Measurements from ENCODE around the gene PDGFRB. TPM values are rescaled to one million over a fixed set of nuclear protein-coding genes. Genes with fewer than 3 reads are reported as not detected.

Gene PDGFRB
- total RNA-seq, 4 donors from 2014 or later = 20.2 to 56.3 (median 28.3) TPM

DNA sequence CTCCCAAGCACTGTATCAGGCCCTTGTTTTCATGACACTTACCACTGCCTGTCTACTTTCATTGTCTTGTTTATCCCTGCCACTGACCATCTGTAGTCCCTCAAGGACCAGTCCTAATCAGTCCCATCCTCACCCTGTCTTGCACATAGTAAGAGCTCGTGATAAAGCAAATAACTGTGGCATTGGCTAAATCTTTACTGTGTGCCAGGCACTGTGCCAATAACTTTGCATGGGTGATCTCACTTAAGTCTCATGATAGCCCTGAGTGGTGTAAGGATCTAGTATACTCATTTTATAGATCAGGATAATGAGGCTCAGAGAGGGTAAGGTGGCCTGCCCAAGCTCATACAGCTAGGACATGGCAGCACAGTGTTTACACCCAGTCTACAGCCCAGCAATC, 16.5 kb upstream of the PDGFRB start:
- TF ChIP-seq POLR2AphosphoS5 (IDR thresholded peaks at IDR 0.05) (no peak), POLR2A (IDR thresholded peaks at IDR 0.05) (no peak), EP300 (IDR thresholded peaks at IDR 0.05; ENCODE audit: low read depth) (no peak)
- TF ChIP-seq, protein P1, sequence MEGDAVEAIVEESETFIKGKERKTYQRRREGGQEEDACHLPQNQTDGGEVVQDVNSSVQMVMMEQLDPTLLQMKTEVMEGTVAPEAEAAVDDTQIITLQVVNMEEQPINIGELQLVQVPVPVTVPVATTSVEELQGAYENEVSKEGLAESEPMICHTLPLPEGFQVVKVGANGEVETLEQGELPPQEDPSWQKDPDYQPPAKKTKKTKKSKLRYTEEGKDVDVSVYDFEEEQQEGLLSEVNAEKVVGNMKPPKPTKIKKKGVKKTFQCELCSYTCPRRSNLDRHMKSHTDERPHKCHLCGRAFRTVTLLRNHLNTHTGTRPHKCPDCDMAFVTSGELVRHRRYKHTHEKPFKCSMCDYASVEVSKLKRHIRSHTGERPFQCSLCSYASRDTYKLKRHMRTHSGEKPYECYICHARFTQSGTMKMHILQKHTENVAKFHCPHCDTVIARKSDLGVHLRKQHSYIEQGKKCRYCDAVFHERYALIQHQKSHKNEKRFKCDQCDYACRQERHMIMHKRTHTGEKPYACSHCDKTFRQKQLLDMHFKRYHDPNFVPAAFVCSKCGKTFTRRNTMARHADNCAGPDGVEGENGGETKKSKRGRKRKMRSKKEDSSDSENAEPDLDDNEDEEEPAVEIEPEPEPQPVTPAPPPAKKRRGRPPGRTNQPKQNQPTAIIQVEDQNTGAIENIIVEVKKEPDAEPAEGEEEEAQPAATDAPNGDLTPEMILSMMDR (IDR thresholded peaks at IDR 0.05) = no peak
- peaks cover 0 to 3% (median 0%) of the 10 kb centered on the region in 4 donors for H3K36me3 ChIP-seq
- peaks cover 8% of the 10 kb centered on the region for H3K27me3 ChIP-seq
- DNase-seq = no peak
- H3K4me3 ChIP-seq = no peak overlapping the region
- H3K27ac ChIP-seq = peak overlapping the region; percentile 10 to 62 (median 50)
- no peaks in the 10 kb centered on the region for H3K9me3 ChIP-seq
- in situ Hi-C loops (cut with MboI; ENCODE audit: low pct_ligation_motif_present in 1 of 4, low pct_unique_long_range_greater_than_20kb in 1 of 4, low sequenced_read_pairs in 3 of 4) = loop anchor here in 2 of 4 donors (25.0 kb wide), 1 partner anchor 265 kb away; the partner anchor contains the start of gene RPS14 (in 2 of the 2)
- intact Hi-C loops (cut with DNase I; ENCODE audit: low total_unique reads) = no loop called here
- WGBS, 2 donors (ENCODE audit: low coverage in 1 of 2) = 32% methylated on average over 1 of the region's 1 CpG; no CpG with 5 or more reads in 1 of the 2 donors
- peaks cover 13 to 66% (median 44%) of the 10 kb centered on the region in 4 donors for H3K4me1 ChIP-seq

GRCh38 chr5:150168864-150169263, 13.2 kb upstream of the PDGFRB start:
- in situ Hi-C loops (cut with MboI; ENCODE audit: low pct_ligation_motif_present in 1 of 4, low pct_unique_long_range_greater_than_20kb in 1 of 4, low sequenced_read_pairs in 3 of 4) = loop anchor here in 2 of 4 donors (25.0 kb wide), 1 partner anchor 268 kb away; the partner anchor contains the start of gene RPS14 (in 2 of the 2)
- Histone ChIP-seq H3K27me3 (peaks cover 13% of the 10 kb centered on the region), H3K27ac (peak overlapping the region; percentile 85 to 96 (median 91)), H3K9me3 (no peaks in the 10 kb centered on the region), H3K4me3 (peak overlapping the region in 3 of 4 donors; percentile 61 to 74 (median 66)), H3K36me3 (peaks cover 0 to 3% (median 0%) of the 10 kb centered on the region in 4 donors), H3K4me1 (peaks cover 17 to 63% (median 44%) of the 10 kb centered on the region in 4 donors)
- TF ChIP-seq, protein P1 (IDR thresholded peaks at IDR 0.05) = no peak
- TF ChIP-seq EP300 (IDR thresholded peaks at IDR 0.05; ENCODE audit: low read depth) (no peak), POLR2A (IDR thresholded peaks at IDR 0.05) (peak; percentile 53), POLR2AphosphoS5 (IDR thresholded peaks at IDR 0.05) (peak; percentile 26 to 45 (median 43))
- DNase-seq = no peak
- 44% methylated on average over 3 of the region's 3 CpGs; no CpG with 5 or more reads in 1 of the 2 donors for WGBS, 2 donors (ENCODE audit: low coverage in 1 of 2)
- intact Hi-C loops (cut with DNase I; ENCODE audit: low total_unique reads) = no loop called here

DNA sequence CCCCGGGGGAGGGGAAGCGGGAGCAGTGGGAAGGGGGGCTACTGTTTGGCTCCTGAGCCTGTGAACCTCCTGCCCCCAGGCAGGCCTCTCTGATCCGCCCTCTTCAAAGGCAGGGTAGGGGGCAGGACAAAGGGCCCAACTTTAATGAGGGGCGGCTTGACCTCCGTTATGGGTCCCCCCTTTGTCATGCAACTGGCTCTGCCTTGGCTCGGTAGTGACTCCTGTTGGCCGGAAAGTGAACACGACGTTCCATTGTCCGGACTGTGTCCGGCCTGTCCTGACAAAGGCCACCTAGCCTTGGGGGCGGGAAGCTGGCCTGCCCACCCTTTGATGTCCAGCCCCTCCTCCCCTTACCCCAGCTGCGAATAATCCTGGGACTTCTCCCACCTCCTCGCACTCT, 12.3 kb upstream of the PDGFRB start:
- intact Hi-C loops (cut with DNase I; ENCODE audit: low total_unique reads) = no loop called here
- H3K4me3 ChIP-seq = peak overlapping the region; percentile 24 to 74 (median 64)
- peaks cover 0 to 3% (median 0%) of the 10 kb centered on the region in 4 donors for H3K36me3 ChIP-seq
- H3K27ac ChIP-seq = peak overlapping the region; percentile 85 to 96 (median 91)
- in situ Hi-C loops (cut with MboI; ENCODE audit: low pct_ligation_motif_present in 1 of 4, low pct_unique_long_range_greater_than_20kb in 1 of 4, low sequenced_read_pairs in 3 of 4) = loop anchor here in 2 of 4 donors (25.0 kb wide), 1 partner anchor 269 kb away; the partner anchor contains the start of gene RPS14 (in 2 of the 2)
- peak; percentile 59 for DNase-seq
- H3K4me1 ChIP-seq = peaks cover 24 to 63% (median 45%) of the 10 kb centered on the region in 4 donors
- H3K9me3 ChIP-seq = no peaks in the 10 kb centered on the region
- WGBS, 2 donors (ENCODE audit: low coverage in 1 of 2) = 8 to 55% methylated on average over 2 to 14 of the region's 14 CpGs
- TF ChIP-seq POLR2A (IDR thresholded peaks at IDR 0.05) = no peak
- TF ChIP-seq, protein P1 (IDR thresholded peaks at IDR 0.05) = peak; percentile 38 to 76 (median 53)
- peaks cover 13% of the 10 kb centered on the region for H3K27me3 ChIP-seq

DNA sequence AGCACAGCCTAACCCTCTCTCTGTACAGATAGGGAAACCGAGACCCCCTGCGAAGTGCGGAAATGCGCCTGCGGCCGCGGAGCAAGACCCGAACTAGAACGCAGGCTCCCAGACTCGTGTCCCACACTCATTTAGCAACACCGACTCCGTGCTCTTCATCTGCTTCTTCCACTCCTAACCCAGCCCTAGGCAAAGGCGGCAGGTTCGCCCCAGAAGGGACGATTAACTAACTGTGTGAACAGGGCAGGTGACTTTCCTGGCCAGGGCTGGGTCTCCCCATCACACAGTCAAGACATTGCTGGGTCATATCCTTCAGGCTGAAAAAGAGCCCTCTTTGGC, 11.8 kb upstream of the PDGFRB start:
- Histone ChIP-seq H3K27me3 (peaks cover 13% of the 10 kb centered on the region), H3K27ac (peak overlapping the region; percentile 85 to 96 (median 91)), H3K4me1 (peaks cover 24 to 63% (median 44%) of the 10 kb centered on the region in 4 donors), H3K4me3 (peak overlapping the region; percentile 24 to 74 (median 64)), H3K36me3 (peaks cover 0 to 3% (median 0%) of the 10 kb centered on the region in 4 donors), H3K9me3 (no peaks in the 10 kb centered on the region)
- DNase-seq = no peak
- WGBS, 2 donors (ENCODE audit: low coverage in 1 of 2) = 67% methylated on average over 15 of the region's 15 CpGs; no CpG with 5 or more reads in 1 of the 2 donors
- TF ChIP-seq POLR2A (IDR thresholded peaks at IDR 0.05) = peak; percentile 22
- no peak for TF ChIP-seq EP300 (IDR thresholded peaks at IDR 0.05; ENCODE audit: low read depth)
- intact Hi-C loops (cut with DNase I; ENCODE audit: low total_unique reads) = no loop called here
- in situ Hi-C loops (cut with MboI; ENCODE audit: low pct_ligation_motif_present in 1 of 4, low pct_unique_long_range_greater_than_20kb in 1 of 4, low sequenced_read_pairs in 3 of 4) = loop anchor here in 2 of 4 donors (25.0 kb wide), 1 partner anchor 270 kb away; the partner anchor contains the start of gene RPS14 (in 2 of the 2)
